Stimulated activated naive B cell treated with anti-CD40 and anti-IgM and Interleukin-4, amounts not matched to agents 10 μg/mL and 1 μg/mL and 100 μg/mL, for 72 hours (primary cell): Measurements from ENCODE around the gene NR6A1.
"Not testable (repeated sequence)": the region's sequence is repeated elsewhere in the genome, so short reads cannot be mapped to it uniquely, and the experiment has no call there.

Source experiments
- ATAC-seq, 2 donors: fragments of 150-1000 bp; cut with Tn5 transposase; replicated peaks; 2 replicates each; pipeline ENCODE4 v1.10.0; 2021; ENCODE audit warnings: moderate library complexity in 1 of 2
- DNase-seq: peaks from one replicate; pipeline ENCODE4 v3.0.0; 2021
- H3K27ac Mint-ChIP-seq: one replicate; pipeline ENCODE4 v1.8.0; 2022; ENCODE audit warnings: mild to moderate bottlenecking, mixed read lengths
- H3K27me3 Mint-ChIP-seq, 2 donors: one replicate each; pipeline ENCODE4 v1.8.0; 2022; ENCODE audit warnings: mixed read lengths in 2 of 2
- H3K36me3 Mint-ChIP-seq, 2 donors: one replicate each; pipeline ENCODE4 v1.8.0; 2022; ENCODE audit warnings: mixed read lengths in 2 of 2, mild to moderate bottlenecking in 1 of 2
- H3K4me1 Mint-ChIP-seq, 2 donors: one replicate each; pipeline ENCODE4 v1.8.0; 2022; ENCODE audit warnings: mixed read lengths in 2 of 2, mild to moderate bottlenecking in 1 of 2
- H3K4me3 Mint-ChIP-seq, 2 donors: one replicate each; pipeline ENCODE4 v1.8.0; 2022; ENCODE audit warnings: mild to moderate bottlenecking in 2 of 2, mixed read lengths in 2 of 2, moderate library complexity in 1 of 2
- H3K9me3 Mint-ChIP-seq, 2 donors: one replicate each; pipeline ENCODE4 v1.8.0; 2022; ENCODE audit warnings: mixed read lengths in 2 of 2, mild to moderate bottlenecking in 1 of 2

NR6A1 gene

DNA sequence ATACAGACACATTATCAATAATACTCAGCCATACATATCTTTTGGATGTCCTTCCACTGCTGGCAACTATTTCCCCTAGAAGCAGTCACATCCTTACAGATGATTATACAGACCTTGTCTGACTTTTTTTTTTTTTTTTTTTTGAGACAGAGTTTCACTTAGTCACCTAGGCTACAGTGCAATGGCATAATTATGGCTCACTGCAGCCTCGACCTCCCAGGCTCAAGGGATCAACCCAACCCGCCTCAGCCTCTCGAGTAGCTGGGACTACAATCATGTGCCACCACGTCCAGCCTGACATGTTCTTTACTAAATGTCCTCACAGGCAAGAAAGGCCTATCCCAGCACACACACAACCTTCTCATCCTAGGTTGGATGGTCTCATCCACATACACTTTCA, 24.0 kb downstream of the NR6A1 start:
- DNase-seq, result no peak
- ATAC-seq, result no peak
- Mint-ChIP-seq H3K4me1 (peaks cover 2 to 15% of the 10 kb centered on the region in 2 donors), H3K36me3 (no peaks in the 10 kb centered on the region), H3K4me3 (no peak overlapping the region), H3K9me3 (no peaks in the 10 kb centered on the region), H3K27ac (no peak overlapping the region), H3K27me3 (no peaks in the 10 kb centered on the region)

DNA sequence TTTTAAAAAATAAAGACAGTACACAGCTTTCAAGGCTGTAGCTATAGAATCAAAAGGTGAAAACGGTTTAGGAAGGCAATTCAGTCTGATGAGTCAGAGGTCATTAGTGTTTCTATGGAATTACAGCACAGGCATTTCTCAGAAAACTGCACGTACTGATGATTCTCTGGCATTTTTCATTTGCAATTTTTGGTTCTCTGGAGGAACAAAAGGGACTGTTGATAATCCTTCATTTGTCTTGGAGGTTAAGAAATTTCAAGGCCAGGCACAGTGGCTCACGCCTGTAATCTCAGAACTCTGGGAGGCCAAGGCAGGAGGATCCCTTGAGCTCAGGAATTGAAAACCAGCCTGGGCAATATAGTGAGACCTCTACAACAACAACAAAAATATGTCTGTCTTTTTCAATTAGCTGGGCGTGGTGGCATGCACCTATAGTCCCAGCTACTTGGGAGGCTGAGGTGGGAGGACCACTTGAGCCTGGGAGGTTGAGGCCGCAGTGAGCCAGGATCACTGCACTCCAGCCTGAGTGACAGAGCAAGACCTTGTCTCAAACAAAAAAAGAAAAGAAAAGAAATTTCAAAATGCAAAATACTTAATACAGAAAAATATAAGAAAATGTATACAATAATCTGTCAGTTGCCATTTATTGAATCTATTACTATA, 27.3 kb downstream of the NR6A1 start:
- DNase-seq (no peak), ATAC-seq (no peak)
- Mint-ChIP-seq H3K4me1 (peaks cover 4 to 15% of the 10 kb centered on the region in 2 donors), H3K36me3 (no peaks in the 10 kb centered on the region), H3K27me3 (no peaks in the 10 kb centered on the region), H3K4me3 (no peak overlapping the region), H3K9me3 (no peaks in the 10 kb centered on the region), H3K27ac (no peak overlapping the region)

DNA sequence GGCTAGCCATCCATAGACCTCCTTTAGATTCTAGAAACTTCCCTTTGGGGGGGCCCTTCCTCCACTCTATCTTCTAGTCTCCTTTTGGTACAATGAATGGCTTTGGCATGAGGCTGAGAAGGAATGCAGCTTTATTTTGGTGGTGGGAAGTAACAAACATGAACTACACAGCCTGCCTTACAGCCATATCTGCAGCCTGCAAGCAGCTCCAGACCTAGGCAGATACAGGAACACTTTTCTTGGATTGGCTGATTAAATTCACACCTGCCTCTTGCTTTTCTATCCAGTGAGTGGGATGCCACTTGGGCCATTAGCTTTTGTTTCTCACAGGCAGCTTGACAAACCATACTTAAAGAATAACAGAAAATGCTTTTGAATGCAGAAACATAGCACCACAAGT, 28.2 kb downstream of the NR6A1 start:
- H3K4me3 Mint-ChIP-seq, result no peak overlapping the region
- no peaks in the 10 kb centered on the region for H3K9me3 Mint-ChIP-seq
- H3K27me3 Mint-ChIP-seq, result no peaks in the 10 kb centered on the region
- no peak overlapping the region for H3K27ac Mint-ChIP-seq
- ATAC-seq (no peak), DNase-seq (no peak)
- H3K4me1 Mint-ChIP-seq, result peaks cover 4 to 15% of the 10 kb centered on the region in 2 donors
- no peaks in the 10 kb centered on the region for H3K36me3 Mint-ChIP-seq

DNA sequence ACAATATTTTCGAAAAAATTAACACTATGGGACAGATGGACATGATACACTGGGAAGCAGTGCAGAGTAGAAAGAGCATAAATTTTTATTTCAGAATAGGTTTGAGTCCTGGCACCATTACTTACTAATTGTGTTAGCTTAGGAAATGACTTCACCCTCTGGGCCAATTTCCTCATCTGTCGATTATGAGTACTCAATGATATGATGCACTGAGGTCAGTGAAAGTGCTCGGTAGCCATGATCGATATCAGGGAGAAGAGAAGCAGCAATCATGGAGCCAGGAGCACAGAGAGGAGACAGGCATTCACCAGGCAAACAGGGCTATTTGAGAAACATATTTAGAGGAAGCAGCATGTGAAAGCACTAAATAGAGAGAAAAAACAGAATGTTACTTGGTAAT, 29.4 kb downstream of the NR6A1 start:
- ATAC-seq, result no peak
- Mint-ChIP-seq H3K4me3 (no peak overlapping the region), H3K36me3 (no peaks in the 10 kb centered on the region), H3K27ac (no peak overlapping the region), H3K4me1 (peaks cover 4 to 15% of the 10 kb centered on the region in 2 donors), H3K9me3 (no peaks in the 10 kb centered on the region), H3K27me3 (no peaks in the 10 kb centered on the region)
- DNase-seq, result no peak

DNA sequence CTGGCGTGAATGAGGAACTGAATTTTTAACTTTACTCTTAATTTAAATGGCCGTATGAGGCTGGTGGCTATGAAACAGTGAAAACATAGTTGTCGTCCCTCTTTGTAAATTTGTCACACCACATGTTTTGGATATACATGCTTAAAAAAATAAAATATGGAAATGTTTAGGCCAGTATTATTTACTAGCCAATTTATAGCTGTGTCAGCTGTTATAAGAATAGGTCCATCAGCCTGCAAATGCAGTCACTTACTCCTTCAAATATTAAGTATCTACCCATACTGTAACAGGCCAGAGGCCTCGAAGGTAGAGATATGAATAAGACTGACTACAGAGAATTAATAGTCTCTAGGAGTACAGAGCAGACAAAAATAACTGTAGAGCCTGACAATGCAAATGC, 30.0 kb downstream of the NR6A1 start:
- H3K27ac Mint-ChIP-seq, result no peak overlapping the region
- H3K36me3 Mint-ChIP-seq, result no peaks in the 10 kb centered on the region
- DNase-seq (no peak), ATAC-seq (no peak)
- H3K9me3 Mint-ChIP-seq, result no peaks in the 10 kb centered on the region
- no peak overlapping the region for H3K4me3 Mint-ChIP-seq
- H3K27me3 Mint-ChIP-seq, result no peaks in the 10 kb centered on the region
- peaks cover 4 to 15% of the 10 kb centered on the region in 2 donors for H3K4me1 Mint-ChIP-seq

DNA sequence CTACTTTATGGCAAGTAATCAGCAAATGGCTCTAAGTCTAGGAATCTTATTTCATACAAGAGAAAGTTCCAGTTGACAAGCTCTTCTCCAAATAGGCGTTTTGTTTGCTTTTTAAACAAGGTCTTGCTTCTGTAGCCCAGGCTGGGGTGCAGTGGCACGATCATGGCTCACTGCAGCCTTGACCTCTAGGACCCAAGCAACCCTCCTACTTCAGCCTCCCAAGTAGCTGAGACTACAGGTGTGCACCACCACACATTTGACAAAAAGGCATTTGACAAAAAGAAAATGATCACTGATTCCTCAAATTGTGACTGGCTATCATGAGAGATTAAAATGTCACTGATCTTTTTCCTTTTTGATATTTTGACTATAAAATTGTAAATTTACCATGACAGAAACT, 31.8 kb downstream of the NR6A1 start:
- Mint-ChIP-seq H3K27me3 (no peaks in the 10 kb centered on the region), H3K27ac (no peak overlapping the region), H3K36me3 (no peaks in the 10 kb centered on the region), H3K9me3 (no peaks in the 10 kb centered on the region), H3K4me3 (no peak overlapping the region), H3K4me1 (peaks cover 9 to 25% of the 10 kb centered on the region in 2 donors)
- ATAC-seq (no peak), DNase-seq (no peak)

DNA sequence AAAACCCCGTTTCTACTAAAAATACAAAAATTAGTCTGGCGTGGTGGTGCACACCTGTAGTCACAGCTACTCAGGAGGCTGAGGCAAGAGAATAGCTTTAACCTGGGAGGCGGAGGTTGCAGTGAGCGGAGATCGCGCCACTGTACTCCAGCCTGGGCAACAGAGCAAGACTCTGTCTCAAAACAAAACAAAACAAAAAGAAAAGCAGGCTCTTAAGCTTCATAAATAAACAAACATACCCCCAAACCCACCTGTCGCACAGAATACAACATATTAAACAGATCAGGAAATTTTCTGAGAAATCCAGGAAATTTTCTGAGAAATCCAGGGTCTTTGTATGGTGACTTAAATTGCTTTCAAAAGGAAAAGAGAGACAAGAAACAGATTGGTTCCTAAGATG, 33.0 kb downstream of the NR6A1 start:
- H3K27ac Mint-ChIP-seq, H3K27me3 Mint-ChIP-seq: not testable (repeated sequence)

DNA sequence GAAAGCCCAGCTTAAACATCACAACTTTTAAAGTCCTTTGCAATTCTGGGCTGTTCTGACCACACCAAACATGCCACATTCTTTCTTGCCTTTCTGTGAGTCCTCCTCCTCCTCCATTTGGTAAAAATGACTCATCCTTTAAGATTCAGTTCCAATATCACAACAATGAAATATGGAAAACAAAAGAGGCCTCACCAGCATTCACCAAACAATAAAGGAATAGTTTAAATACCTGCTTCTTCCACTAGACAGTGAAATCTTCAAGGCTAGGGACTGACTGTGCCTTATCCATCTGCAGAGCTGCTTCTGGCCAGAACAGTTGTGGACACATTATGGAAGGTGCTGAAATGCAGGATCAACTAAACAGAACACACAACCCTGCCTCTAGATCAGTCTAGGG, 36.0 kb downstream of the NR6A1 start:
- DNase-seq (no peak), ATAC-seq (no peak)
- Mint-ChIP-seq H3K4me3 (no peak overlapping the region), H3K27me3 (no peaks in the 10 kb centered on the region), H3K9me3 (no peaks in the 10 kb centered on the region), H3K4me1 (peaks cover 8 to 16% of the 10 kb centered on the region in 2 donors), H3K36me3 (peaks cover 2 to 7% of the 10 kb centered on the region in 2 donors), H3K27ac (no peak overlapping the region)

More for the DNA sequence above, 33.0 kb downstream of the NR6A1 start:
- H3K4me1 Mint-ChIP-seq, result peaks cover 11 to 21% of the 10 kb centered on the region in 2 donors
- not testable (repeated sequence) for H3K9me3 Mint-ChIP-seq, ATAC-seq, DNase-seq, H3K4me3 Mint-ChIP-seq, H3K36me3 Mint-ChIP-seq

DNA sequence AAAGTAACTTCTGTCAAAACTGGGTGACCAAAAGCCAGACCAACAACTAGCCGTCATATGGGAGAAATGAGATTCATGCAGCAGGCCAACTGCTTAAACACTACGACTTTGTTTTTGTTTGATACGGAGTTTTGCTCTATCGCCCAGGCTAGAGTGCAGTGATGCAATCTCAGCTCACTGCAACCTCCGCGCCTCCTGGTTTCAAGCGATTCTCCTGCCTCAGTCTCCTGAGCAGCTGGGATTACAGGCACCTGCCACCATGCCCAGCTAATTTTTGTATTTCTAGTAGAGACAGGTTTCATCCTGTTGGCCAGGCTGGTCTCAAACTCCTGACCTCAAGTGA, 36.4 kb downstream of the NR6A1 start:
- not testable (repeated sequence) for H3K36me3 Mint-ChIP-seq, H3K27me3 Mint-ChIP-seq, H3K27ac Mint-ChIP-seq, H3K9me3 Mint-ChIP-seq, DNase-seq, ATAC-seq, H3K4me3 Mint-ChIP-seq
- H3K4me1 Mint-ChIP-seq, result peaks cover 8 to 16% of the 10 kb centered on the region in 2 donors

DNA sequence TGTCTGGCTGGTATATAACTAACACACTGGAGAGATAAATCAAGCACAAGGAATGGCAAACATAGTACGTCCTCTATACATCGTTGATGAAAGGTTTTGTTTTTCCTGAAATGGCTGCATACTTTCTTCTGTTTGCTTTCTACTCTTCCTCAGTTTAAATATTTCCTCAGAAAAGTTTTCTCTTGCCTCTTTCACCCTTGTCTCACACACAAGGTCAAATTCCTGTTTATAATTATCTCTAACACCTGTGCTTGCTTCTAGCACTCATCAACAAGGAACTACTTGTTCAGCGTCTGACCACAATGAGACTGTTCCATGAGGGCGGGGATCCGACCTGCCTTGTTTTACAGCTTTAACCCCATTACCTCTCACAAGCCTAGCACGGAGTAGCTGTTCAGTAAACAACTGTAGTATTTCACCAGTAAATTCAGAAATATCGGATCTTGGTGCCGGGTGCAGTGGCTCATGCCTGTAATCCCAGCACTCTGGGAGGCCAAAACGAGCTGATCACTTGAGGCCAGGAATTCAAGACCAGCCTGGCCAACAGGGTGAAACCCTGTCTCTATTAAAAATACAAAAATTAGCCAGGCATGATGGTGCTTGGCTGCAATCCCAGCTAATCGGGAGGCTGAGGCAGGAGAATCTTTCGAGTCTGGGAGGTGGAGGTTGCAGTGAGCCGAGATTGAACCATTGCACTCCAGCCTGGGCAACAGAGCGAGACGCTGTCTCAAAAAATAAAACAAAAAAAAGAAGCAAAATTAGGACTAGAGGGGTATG, 37.0 kb downstream of the NR6A1 start:
- Mint-ChIP-seq H3K27ac (no peak overlapping the region), H3K4me1 (peaks cover 8 to 16% of the 10 kb centered on the region in 2 donors), H3K4me3 (no peak overlapping the region), H3K9me3 (no peaks in the 10 kb centered on the region), H3K27me3 (no peaks in the 10 kb centered on the region), H3K36me3 (peaks cover 2 to 8% of the 10 kb centered on the region in 2 donors)
- DNase-seq (no peak), ATAC-seq (no peak)

DNA sequence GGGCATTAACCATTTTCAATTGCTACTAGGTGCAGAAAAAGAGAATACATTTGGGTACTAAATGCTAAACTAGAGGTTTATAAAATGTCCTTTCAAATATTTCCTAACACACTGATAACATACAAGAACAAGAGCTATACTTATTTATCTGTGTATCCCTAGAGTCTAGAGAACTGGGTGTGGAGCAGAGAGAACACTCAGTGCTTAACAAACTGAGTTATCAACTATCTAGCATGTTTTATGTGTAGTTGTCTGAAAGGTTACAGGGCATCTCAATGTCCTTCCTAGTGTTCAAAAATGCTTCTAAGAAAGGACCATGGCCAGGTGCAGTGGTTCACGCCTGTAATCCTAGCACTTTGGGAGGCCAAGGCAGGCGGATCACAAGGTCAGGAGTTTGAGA, 40.3 kb downstream of the NR6A1 start:
- Mint-ChIP-seq H3K4me1 (peaks cover 8 to 16% of the 10 kb centered on the region in 2 donors), H3K27ac (no peak overlapping the region), H3K27me3 (no peaks in the 10 kb centered on the region), H3K9me3 (no peaks in the 10 kb centered on the region), H3K4me3 (no peak overlapping the region), H3K36me3 (peaks cover 2 to 8% of the 10 kb centered on the region in 2 donors)
- no peak for ATAC-seq
- DNase-seq, result no peak

DNA sequence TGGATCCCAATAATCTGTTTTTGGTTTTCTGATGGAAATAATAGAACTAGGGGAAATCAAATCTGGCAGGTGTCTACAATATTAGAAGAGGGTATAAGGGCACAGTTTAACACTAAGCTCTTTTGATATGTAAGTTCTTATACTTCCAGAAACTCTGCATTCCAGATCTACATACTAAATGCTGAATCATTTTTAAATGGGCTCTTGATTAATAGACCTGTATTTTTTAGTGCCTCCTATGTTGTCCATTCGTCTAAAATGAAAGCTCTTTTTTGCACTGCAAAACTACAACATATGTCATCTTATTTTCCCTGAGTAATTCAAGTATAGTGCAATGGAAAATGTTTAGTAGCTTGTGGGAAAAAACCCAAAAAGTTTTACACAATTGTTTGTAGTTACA, 44.2 kb downstream of the NR6A1 start:
- no peaks in the 10 kb centered on the region for H3K9me3 Mint-ChIP-seq
- DNase-seq (no peak), ATAC-seq (no peak)
- H3K27ac Mint-ChIP-seq, result no peak overlapping the region
- no peaks in the 10 kb centered on the region for H3K4me1 Mint-ChIP-seq
- peaks cover 2 to 8% of the 10 kb centered on the region in 2 donors for H3K36me3 Mint-ChIP-seq
- H3K4me3 Mint-ChIP-seq, result no peak overlapping the region
- no peaks in the 10 kb centered on the region for H3K27me3 Mint-ChIP-seq

DNA sequence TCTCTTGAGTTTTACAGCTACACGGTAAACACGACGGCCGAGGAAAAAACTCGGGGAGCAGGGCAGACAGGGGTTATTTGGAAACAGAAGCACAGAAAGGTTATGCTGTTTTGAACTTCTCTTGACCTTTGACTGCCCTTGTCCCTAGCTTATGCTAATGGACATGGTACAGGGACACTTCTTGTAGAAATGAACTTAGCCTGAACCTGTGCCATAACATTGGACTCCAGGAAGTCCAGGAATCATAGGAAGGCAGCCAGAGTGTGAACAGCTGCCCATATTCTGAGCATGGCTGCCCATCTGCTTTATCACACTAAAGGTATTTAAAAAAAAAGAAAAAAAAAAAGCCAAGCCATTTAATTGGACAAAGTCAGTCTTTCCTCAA, 46.1 kb downstream of the NR6A1 start:
- H3K27ac Mint-ChIP-seq, result no peak overlapping the region
- no peaks in the 10 kb centered on the region for H3K27me3 Mint-ChIP-seq
- no peak overlapping the region for H3K4me3 Mint-ChIP-seq
- ATAC-seq, result no peak
- H3K4me1 Mint-ChIP-seq, result no peaks in the 10 kb centered on the region
- H3K9me3 Mint-ChIP-seq, result no peaks in the 10 kb centered on the region
- no peak for DNase-seq
- peaks cover 0 to under 1% of the 10 kb centered on the region in 2 donors for H3K36me3 Mint-ChIP-seq

DNA sequence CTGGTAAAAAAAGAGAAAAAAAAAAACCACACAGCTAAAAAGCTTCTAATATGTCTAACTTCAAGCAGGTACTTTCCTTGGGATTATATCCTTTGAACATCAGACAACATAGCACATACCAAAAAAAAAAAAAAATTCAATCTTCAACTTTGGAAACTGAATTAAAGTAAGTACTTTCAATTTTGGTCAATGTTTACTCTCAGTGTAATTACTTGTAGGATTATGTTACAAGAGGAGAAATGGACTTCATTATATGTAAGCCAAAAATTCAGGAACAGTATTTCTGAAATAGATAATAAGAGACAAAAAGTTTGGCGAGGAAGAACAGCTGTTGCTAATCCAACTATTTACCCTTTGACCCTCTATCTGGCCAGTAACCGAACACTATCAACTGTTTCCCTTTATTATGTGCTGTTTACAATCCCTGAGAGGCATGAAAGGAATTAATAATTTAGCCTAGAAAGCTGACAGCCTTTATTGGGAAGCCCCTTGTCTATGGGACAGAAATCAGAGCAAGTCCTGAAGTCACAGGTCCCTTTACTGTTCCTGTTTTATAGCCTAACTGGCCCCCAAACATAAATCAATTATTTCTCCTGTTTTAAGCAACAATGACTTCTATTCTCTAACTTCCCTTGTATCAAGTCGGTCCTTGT, 46.6 kb downstream of the NR6A1 start:
- no peaks in the 10 kb centered on the region for H3K4me1 Mint-ChIP-seq
- no peak overlapping the region for H3K27ac Mint-ChIP-seq
- no peak for ATAC-seq
- no peak for DNase-seq
- H3K9me3 Mint-ChIP-seq, result no peaks in the 10 kb centered on the region
- H3K27me3 Mint-ChIP-seq, result no peaks in the 10 kb centered on the region
- no peak overlapping the region for H3K4me3 Mint-ChIP-seq
- no peaks in the 10 kb centered on the region for H3K36me3 Mint-ChIP-seq

DNA sequence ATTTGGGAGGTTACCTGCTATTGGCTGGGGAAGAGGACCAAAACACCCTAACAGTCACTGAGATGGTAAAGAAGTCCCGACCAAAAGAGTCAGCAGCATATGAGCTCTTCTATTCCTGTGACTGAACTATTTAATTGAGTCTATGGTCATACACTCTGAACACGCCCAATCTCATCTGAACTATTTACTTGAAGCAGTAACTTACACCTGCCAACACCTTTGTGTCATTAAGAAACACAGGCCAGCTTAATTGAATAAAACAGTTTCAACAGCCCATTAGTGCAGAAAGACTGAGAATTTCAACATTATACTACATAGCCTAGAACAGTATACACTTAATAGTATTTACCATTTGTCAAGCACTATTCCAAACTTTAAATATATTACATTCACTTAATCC, 47.8 kb downstream of the NR6A1 start:
- Mint-ChIP-seq H3K9me3 (no peaks in the 10 kb centered on the region), H3K36me3 (no peaks in the 10 kb centered on the region), H3K4me3 (no peak overlapping the region), H3K27ac (no peak overlapping the region), H3K27me3 (no peaks in the 10 kb centered on the region), H3K4me1 (no peaks in the 10 kb centered on the region)
- ATAC-seq (no peak), DNase-seq (no peak)
